Activated T-cell treated with anti-CD3 and anti-CD28 coated beads, Interleukin-2, amount 50 U/mL, for 1 hour (primary cell): Measurements from ENCODE around the gene CCDC33.
A peak's percentile ranks its signal among the peaks of the same experiment; 100 is the strongest.
"Not testable (repeated sequence)": the region's sequence is repeated elsewhere in the genome, so short reads cannot be mapped to it uniquely, and the experiment has no call there.

Experiments
- DNase-seq: peaks from one replicate; pipeline ENCODE4 v3.0.0-alpha.2; 2020

Gene CCDC33

DNA sequence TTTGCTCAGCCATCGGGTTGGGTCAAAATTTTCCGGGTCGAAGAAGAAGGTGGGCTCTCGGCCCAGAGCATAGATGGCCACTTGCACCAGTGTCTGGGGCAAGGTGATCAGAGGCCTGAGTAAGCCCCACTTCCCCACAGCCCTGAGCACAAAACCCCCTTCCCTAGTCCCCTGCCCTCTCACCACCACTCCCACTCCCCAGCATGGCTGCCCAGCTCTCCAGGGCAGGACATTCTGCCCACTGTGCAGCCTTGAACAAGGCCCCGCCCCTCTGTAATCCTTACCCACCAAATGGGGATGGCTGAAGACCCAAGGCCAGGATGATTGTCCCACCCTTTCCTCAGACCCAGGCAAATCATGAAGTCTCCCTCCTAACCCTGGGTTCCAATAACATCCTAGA is 102.5 kb downstream of the CCDC33 start:
- DNase-seq = no peak

DNA sequence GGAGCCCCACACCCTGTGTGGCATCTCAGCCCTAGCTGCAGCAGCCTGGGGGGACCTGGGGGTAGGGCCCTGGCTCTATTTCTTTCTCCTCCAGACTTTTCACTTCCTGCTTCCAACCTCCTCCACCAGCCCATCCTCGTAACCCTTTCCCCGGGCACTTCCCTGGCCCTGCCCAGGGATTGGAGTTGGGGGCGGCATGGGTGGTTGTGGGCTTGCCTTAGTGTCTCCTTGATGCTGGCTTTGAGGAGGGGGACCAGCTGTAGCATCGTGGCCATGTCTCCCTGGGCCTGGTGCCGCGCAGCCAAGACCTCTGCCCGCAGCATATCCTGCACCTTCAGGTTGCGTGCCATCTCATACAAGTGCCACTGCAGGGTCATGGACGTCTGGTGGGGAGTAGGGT is 103.2 kb downstream of the CCDC33 start:
- no peak for DNase-seq

DNA sequence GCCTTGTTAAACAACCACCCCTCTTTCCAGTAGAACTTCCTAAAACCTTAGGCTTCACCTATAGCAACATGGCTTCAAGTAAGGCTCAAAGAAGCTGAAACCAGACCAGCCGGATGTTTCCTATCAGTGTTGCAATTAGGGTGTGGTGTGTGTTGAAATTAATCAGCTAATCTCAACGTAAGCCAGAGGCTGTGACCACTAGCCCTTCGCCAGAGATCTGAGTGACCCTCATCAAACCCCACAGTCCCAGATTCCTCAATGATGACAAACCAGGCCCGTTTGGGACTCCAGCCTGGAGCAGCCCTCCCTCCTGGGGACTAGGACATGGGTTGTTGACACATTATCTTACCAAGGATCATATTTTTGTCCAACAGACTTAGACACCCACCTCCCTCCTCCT is 104.0 kb downstream of the CCDC33 start:
- no peak for DNase-seq

DNA sequence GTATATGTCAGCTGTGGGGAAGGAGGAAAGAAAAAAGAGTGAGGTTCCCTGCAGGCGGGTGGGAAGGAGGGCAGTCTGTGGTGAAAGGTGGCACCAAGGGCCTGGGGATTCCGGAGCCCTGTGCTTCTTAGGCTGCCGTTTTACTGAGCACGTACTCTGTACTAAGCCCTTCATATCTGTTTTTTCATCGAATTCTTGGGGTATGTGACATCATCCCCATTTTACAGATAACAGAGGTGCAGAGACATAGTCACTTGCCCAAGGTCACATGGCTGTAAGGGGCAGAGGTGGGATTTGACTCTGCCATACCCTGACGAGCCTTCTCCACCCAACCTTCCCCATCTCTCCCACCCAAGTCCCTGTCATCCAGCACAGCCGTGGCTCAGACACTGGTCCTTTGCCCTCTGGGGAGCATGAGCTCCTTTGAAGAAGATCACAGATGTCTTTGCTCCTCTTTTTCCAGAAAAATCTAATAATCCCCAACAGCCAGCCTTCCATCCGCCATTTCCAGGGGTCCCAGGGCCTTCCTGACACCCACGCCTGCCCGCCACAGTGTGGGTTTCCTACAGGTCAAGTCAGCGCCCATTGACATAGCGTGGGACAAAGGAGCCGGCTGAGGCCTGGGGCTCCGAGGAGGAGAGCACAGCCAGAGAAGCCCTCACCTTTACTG is 107.1 kb downstream of the CCDC33 start:
- no peak for DNase-seq

DNA sequence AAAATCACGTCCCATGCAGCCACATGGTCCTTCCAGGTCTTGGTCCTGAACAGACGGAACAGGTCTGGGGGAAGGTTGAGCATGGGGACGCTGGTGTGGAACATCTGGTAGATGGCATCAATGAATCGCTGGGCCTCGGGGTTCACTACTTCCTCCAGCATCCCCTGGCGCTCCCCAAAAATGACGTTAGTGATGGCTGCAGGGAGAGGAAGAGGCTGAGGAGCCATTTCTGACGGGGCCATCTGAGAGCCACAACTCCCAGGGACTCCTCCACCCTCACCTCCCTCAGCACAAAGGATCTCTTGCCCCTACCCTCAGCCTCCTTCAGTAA is 107.6 kb downstream of the CCDC33 start:
- no peak for DNase-seq

DNA sequence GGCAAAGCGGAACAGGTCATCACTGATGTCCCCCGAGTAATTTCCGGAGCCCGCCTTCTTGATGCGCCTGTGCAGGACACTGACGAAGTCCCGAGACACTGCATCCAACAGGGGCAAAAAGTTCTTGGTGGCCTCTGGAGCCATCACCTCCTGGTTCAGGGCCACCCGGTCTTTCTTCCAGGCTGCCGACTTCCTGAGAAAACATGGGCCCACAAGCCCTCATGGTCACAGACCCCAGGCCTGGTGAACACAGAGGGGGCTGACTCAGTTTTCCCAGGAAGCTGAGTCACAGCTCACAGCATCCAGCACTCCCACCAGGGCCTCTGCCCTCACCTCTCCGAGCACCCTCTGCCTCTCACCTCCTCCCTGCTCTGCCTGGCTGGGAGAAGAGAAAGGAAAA is 108.9 kb downstream of the CCDC33 start:
- DNase-seq = no peak

DNA sequence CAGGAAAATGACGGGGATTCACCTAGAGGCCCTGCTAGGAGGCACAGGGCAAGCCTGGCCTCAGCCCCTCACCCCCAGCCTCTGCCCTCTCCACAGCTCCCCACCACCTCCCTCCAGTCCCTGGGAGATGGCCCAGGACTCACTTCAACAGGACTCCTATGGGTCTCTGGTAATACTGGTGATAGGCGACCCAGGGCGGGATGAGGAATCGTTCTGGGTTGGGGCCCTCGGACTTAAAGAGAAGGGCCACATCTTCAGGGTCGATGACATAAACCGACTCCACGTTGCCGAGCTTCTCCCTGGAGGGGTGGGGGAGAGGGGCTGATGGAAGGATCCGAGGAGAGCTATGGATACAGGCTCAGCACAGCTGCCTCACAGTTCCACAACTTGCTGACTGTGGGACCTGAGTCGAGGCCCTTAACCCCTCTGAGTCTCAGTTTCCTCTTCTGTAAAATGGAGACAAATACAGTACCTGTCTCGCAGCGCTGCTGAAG is 111.7 kb downstream of the CCDC33 start:
- DNase-seq = no peak

DNA sequence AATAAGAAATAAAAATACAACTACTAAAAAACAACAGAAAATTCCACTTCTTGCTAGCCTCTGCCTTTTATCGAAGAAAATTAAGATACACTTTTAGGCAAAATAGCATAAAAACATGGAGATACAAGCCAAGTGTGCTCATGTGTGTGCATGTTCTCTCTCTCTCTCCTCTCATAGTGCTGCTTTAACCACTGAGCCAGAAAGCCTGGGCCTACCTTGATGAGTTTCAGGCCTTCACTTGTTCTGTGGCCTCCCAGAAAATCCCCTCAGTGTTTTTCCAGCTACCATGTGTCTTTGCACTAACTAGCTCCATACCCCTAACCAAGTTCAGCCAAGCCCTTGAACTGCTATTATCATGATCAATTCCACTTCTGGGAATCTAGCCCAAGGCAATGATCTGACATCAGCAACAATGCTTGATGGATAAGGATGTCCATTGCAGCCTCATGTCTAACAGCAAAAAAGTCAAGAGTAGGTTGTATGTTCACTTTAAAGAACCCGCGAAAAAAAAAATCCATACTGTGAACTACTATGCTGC is 113.2 kb downstream of the CCDC33 start:
- no peak for DNase-seq

DNA sequence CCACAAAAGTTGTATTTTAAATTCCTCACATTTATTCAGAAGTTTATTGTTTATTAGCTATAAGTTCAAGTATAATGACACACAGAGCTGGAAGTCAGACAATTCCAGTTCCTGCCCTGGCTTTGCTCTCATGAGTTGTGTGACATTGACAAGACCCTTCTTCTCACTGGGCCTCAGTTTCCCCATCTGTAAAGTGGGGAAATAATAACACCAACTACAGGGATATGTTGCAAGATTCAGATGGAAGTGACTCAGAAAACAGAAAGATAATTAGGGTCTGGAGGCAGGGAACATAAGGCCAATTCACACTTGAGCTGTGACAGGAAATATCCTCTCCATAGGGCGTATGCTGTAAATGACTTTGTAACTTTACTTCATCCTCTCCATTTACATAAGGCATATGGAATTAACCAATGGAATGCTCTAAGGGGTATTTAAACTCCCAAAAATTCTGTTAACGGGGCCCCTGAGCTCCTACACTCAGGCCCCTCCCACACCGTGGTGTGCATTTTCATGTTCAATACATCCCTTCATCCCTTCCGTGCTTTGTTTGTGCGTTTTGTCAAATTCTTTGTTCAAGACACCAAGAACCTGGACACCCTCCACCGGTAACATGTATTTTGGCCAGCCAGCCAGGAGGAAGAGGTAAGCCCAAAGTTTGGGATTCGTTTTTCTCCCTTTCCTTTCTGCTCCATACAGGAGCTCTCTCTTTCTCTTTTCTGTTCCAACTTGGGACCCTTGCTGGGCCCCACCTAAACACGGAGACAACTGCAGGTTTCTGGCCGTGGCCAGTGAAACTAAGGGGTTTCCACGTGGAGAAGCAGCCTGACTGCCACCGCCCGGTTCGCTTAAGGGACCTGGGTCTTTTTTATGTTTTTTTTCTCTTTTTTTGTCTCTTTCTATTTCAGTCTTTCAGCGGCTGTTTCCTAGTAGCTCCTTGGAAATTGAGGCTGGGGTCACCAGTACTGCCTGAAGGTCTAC is 114.5 kb downstream of the CCDC33 start:
- DNase-seq = no peak

DNA sequence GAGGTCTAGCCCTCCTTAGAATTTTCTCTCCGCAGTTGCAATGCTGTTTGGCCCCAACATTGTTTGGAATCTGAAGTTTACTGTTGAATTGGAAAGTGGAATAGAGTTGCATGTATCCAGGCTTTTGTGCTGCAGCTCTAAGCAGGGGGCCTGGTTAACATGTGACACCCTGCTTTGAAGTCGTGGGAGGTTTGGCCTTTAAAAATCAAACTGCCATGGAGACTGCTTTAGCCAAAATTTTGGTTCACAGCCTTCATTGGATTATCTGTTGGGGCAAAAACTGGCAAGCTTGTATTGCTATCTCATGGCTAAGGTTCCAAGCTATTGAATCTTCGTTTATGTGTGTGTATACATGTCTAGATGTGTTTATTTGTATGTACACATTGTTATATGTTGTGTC is 115.5 kb downstream of the CCDC33 start:
- DNase-seq = no peak

DNA sequence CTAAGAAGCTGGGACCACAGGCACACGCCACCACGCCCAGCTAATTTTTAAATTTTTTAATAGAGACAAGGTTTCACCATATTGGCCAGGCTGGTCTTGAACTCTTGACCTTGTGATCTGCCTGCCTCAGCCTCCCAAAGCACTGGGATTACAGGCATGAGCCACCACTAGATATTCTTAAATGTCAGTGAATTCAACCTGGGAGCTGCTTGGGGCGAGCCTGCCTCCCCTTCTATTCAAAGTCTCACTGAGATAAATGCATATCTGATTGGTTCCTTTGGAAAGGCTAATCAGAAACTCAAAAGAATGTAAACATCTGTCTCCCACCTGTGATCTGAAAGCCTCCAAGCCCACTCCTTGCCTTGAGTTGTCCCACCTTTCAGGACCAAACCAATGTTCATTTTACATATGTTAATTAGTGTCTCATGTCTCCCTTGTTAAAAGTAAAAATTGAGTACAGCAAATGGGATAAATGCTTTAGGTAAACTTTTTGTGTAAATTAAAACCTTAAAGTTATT is 116.3 kb downstream of the CCDC33 start:
- no peak for DNase-seq

DNA sequence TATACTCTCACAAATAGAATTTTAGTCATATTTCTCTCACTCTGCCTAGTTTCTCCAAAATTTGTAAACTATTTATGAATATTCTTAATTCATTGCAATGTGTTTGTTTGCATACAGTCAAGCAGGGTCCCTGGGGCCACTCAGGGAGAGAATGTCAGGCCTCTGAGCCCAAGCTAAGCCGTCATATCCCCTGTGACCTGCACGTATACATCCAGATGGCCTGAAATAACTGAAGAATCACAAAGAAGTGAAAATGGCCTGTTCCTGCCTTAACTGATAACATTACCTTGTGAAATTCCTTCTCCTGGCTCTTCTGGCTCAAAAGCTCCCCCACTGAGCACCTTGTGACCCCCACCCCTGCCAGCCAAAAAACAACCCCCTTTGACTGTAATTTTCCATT is 117.9 kb downstream of the CCDC33 start:
- not testable (repeated sequence) for DNase-seq

DNA sequence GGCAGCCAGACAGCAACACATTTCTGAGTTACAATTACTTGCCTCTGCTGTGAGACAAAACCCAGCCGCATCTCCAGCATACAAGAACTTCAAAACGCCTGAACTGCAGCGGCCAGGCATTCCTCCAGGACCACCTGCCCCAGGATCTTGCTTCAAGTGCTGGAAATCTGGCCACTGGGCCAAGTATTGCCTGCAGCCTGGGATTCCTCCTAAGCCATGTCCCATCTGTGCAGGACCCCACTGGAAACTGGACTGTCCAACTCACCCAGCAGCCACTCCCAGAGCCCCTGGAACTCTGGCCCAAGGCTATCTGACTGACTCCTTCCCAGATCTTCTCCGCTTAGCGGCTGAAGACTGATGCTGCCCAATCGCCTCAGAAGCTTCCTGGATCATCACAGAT is 119.9 kb downstream of the CCDC33 start:
- not testable (repeated sequence) for DNase-seq

DNA sequence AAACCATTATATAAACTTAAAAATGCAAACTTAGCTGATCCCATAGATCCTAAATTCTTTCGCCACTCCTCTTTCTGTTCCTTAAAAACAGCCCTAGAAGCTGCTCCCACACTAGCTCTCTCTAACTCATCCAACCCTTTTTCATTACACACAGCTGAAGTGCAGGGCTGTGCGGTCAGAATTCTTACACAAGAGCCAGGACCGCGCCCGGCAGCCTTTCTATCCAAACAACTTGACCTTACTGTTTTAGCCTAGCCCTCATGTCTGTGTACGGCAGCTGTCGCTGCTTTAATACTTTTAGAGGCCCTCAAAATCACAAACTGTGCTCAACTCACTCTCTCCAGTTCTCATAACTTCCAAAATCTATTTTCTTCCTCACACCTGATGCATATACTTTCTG is 121.4 kb downstream of the CCDC33 start:
- DNase-seq = not testable (repeated sequence)

DNA sequence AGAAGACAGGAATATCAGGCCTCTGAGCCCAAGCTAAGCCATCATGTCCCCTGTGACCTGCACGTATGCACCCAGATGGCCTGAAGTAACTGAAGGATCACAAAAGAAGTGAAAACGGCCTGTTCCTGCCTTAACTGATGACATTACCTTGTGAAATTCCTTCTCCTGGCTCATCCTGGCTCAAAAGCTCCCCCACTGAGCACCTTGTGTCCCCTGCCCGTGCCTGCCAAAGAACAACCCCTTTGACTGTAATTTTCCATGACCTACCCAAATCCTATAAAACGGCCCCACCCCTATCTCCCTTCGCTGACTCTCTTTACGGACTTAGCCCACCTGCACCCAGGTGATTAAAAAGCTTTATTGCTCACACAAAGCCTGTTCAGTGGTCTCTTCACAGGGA is 123.2 kb downstream of the CCDC33 start:
- DNase-seq = not testable (repeated sequence)

DNA sequence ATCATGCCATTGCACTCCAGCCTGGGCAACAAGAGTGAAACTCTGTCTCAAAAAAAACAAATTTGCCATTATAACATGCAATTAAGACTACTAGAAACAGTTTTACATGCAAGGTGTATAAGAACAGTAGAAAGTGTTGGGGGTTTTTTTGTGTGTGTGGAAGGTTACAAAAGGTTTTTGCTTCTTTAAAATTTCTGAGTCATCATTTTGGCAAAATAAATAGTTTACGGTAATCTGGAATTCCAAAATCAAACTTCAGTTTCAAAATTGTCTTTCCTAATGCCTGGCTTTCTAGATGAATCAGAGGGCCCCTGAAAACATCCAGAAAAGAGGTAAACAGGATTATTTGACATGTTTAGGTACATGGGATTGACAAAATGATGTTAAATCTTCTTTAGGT is 124.7 kb downstream of the CCDC33 start:
- not testable (repeated sequence) for DNase-seq

DNA sequence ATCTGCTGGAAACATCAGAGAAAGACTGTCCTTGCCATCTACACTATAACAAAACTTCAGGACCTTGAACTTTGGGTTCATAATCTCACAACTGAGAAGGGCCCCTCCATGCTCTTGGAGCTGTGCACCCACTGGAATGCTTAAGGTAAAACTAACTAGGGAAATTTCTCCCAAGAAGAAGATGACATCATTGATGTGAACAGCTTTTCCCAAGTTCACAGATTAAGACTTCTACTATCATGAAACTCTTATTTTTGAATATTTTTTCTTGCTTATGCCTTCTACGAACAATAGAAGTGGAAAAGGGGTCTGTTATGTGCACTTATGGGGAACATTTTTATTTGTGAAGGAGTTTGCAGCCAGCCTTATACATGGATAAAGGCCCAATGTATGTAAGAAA is 126.4 kb downstream of the CCDC33 start:
- DNase-seq = no peak

DNA sequence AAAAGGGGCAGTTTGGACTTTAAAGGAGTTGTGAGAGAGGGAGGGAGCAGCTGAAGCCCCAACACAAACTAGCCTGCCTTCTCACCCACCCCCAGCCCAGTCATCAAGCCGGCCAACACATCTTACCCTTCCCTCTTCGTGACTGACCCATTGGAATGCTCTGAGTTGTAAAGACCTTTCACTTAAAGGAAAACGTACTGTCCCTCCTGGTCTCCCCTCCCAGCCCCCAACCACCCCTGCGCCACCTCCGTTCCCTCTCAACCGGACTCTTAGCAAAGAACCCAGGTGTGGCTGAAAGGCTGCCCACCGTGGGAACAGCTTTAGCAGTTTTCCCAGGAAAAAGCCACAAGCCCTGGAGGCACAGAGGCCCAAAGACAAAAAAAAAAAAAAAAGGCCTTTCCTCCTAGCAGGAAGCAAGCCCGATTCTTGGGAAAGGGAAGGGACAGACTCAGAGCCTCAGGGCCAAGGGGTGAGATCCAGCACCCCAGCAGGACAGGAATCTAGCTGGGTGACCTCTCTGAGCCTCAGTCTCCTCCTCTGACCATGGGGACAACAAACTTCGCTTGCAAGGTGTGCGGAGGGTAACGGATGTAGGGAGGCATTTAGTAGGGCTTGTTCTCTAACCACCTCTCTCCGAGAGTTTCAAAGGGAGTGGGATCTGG is 128.9 kb downstream of the CCDC33 start:
- no peak for DNase-seq

DNA sequence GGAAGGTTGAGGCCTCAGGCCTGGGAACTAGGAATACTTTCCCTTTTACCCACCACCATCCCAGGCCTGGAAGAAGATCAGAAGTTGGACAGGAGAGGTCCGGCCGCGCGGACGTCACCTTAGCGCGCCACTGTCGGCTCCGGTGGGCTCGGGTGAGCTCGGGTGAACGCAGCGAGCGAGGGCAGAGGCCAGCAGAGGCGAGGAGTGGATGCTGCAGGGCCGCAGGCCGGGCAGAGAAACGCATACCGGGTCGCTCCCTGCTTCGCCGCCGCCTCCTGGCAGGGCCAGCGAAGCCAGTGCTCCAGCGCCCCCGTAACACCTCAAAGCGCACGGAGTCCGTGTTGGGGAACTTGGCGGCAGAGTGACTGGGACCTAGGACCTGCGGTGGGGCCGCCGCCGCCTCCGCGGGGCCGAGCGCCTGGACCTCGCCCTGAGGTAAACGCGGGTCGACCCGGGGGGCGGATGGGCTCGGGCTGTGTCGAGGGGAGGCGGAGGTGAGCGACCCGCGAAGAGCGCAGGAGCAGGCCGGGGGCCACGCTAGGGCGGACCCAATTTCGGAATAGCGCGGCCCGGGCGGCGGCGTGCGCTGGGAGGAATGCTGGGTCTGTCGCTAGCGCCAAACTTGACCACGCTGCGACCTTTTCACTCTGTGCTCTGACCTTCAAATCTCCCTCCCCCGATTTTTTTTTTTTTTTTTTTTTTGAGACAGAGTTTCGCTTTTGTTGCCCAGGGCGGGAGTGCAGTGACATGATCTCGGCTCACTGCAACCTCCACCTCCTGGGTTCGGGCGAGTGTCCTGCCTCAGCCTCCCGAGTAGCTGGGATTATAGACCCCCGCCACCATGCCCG is 129.7 kb downstream of the CCDC33 start:
- DNase-seq = peak; percentile 33

DNA sequence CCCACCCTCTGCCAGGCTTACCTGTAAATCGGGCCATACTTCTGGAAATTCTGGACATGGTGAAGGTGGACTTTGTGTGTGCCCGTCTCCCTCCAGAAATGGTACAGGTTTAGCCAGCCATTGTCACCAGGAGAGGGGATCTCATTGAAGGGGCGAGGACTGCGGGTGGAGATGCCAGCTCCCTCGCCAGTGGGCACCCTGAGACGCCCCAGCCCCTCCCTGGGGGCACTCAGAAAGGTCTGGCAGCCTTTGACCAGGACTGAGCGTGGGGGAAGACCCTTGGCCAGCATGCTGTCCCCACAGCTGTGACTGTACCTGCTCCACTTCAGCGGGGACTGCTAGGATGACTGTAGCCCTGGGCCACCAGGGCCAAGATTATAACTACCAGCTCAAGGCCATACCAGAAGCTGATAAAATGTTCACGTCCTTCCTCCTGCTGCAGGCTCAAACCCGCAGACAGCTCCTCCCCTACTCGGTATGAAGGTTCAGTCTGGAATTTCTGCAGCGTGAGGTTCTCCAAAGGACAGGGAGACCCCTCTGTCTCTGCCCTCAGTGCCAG is 131.2 kb downstream of the CCDC33 start, which contains the start of gene CYP11A1:
CYP11A1 (minus strand) TSS at position 351 of the 559 bp plus-strand sequence; CDS start at position 290, 61 bp downstream.
- no peak for DNase-seq

DNA sequence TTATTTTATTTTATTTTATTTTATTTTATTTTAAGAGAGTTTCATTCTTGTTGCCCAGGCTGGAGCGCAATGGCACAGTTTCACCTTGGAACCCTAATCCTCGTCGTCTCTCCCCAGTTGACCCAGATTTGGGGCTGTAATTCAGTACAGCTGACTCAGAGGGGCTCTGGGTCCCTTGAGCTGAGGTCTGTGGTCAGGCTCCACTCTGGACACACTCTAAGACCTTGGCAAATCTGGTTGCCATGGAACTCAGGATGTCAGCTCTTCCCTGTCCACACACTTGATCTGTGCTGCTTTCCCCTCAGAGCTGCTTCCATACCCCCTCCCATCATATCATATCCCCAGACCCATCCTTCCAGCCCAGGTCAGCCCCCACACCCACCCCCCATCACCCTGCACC is 132.0 kb downstream of the CCDC33 start:
- DNase-seq = no peak
